Parathyroid adenoma (tissue), 2 donors: ENCODE results near the gene SIPA1L3.

Source experiments
- H2AFZ ChIP-seq: fragments of 300-600 bp; sonication (generic); one replicate; pipeline ENCODE4 v1.7.0; 2017; ENCODE audit warnings: antibody characterized with exemption, mild to moderate bottlenecking
- H3K27ac ChIP-seq: fragments of 300-600 bp; sonication (generic); one replicate; pipeline ENCODE4 v1.7.0; 2017
- H3K27me3 ChIP-seq: fragments of 300-600 bp; sonication (generic); one replicate; pipeline ENCODE4 v1.7.0; 2017; ENCODE audit warnings: low read length; ENCODE audit not compliant: control insufficient read depth, insufficient read depth
- H3K36me3 ChIP-seq: fragments of 300-600 bp; sonication (generic); one replicate; pipeline ENCODE4 v1.7.0; 2017; ENCODE audit warnings: low read length; ENCODE audit not compliant: control insufficient read depth, insufficient read depth
- H3K4me1 ChIP-seq: fragments of 300-600 bp; sonication (generic); one replicate; pipeline ENCODE4 v1.7.0; 2017; ENCODE audit warnings: control low read depth
- H3K4me2 ChIP-seq: fragments of 300-600 bp; sonication (generic); one replicate; pipeline ENCODE4 v1.7.0; 2017; ENCODE audit warnings: low read length
- H3K4me3 ChIP-seq: fragments of 300-600 bp; sonication (generic); one replicate; pipeline ENCODE4 v1.7.0; 2017; ENCODE audit warnings: low read depth, low read length
- H3K79me2 ChIP-seq: fragments of 300-600 bp; sonication (generic); one replicate; pipeline ENCODE4 v1.7.0; 2017; ENCODE audit warnings: control low read depth
- H3K9ac ChIP-seq: fragments of 300-600 bp; sonication (generic); one replicate; pipeline ENCODE4 v1.7.0; 2017; ENCODE audit warnings: mild to moderate bottlenecking
- H3K9me3 ChIP-seq: fragments of 300-600 bp; sonication (generic); one replicate; pipeline ENCODE4 v1.7.0; 2017; ENCODE audit warnings: low read length; ENCODE audit not compliant: control insufficient read depth
- TF ChIP-seq, protein P1 (sequence below): fragments of 300-600 bp; sonication (generic); IDR thresholded peaks from one replicate; pipeline ENCODE4 v1.7.0; 2017; ENCODE audit warnings: antibody characterized with exemption, mild to moderate bottlenecking
- donor health status: primary hyperparathyroidism.

SIPA1L3 gene

DNA sequence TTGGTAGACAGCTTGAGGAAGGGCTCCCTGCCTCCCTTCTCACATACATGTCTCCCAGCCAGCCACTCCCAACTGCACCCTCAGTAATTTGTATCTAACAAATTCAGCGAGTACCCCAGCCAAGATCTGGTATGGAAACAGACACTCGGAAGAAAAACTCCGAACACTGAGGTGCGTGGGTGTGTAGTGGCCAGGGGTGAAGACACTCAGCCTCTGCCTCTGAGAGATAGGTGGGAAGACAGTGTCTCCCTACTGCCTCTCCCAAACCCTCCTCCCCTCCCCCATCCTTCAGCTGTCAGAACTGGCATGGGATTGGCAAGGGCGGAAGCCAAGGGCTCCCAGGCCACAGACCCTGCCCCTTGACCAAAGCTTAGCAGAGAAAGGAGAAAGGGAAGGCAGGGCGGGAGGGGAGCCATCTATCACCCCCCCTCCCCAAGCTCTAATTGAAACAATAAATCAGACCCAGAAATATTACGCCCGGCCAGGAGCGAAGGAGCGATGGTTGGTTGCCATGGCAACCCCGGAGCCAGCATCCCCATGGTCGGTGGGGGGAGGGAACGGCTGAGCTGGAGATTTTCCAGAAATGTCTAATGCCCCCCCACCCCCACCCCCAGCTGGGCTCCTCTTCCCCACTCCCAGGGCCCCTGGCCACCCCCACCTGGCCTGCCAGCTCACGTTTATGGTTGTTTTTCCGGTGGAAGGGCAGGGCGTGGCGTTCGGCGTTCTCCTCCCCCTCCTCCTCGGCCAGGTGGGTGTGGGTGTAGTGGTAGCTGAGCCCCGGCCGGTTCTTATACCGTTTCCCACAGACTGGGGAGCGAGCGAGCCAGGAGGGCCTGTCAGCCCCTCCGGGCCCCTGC lies 310.0 kb downstream of the SIPA1L3 start:
- no peak overlapping the region for H3K4me2 ChIP-seq
- H3K9me3 ChIP-seq: no peaks in the 10 kb centered on the region
- H2AFZ ChIP-seq: no peak overlapping the region
- H3K4me3 ChIP-seq: no peak overlapping the region
- TF ChIP-seq, protein P1, sequence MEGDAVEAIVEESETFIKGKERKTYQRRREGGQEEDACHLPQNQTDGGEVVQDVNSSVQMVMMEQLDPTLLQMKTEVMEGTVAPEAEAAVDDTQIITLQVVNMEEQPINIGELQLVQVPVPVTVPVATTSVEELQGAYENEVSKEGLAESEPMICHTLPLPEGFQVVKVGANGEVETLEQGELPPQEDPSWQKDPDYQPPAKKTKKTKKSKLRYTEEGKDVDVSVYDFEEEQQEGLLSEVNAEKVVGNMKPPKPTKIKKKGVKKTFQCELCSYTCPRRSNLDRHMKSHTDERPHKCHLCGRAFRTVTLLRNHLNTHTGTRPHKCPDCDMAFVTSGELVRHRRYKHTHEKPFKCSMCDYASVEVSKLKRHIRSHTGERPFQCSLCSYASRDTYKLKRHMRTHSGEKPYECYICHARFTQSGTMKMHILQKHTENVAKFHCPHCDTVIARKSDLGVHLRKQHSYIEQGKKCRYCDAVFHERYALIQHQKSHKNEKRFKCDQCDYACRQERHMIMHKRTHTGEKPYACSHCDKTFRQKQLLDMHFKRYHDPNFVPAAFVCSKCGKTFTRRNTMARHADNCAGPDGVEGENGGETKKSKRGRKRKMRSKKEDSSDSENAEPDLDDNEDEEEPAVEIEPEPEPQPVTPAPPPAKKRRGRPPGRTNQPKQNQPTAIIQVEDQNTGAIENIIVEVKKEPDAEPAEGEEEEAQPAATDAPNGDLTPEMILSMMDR: no peak
- H3K9ac ChIP-seq: no peak overlapping the region
- no peaks in the 10 kb centered on the region for H3K79me2 ChIP-seq
- H3K4me1 ChIP-seq: peaks cover 7% of the 10 kb centered on the region
- H3K36me3 ChIP-seq: no peaks in the 10 kb centered on the region
- H3K27ac ChIP-seq: no peak overlapping the region
- no peaks in the 10 kb centered on the region for H3K27me3 ChIP-seq

DNA sequence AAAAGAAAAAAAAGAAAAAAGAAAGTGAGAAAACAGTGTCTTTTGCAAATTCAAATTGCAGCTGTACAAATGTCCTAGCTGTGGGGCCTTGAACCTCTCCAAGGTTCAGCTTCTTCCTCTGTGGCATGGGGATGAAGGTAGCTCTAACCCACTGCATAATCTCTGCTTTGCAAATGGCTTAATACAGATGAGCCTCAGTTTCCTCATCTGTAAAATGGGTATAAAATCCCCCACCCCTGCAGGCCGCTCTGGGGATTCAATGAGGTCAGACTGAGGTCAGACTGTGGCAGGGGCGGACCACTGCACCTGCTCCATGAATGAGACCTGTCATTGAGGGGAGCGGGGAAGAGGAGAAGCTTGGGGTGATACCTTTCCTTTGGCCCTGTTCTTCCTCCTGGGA lies 311.2 kb downstream of the SIPA1L3 start:
- Histone ChIP-seq H3K4me1 (peaks cover 4% of the 10 kb centered on the region), H3K4me2 (no peak overlapping the region), H3K9me3 (no peaks in the 10 kb centered on the region), H3K79me2 (no peaks in the 10 kb centered on the region), H3K27me3 (no peaks in the 10 kb centered on the region), H3K9ac (no peak overlapping the region), H2AFZ (no peak overlapping the region), H3K27ac (no peak overlapping the region), H3K36me3 (no peaks in the 10 kb centered on the region), H3K4me3 (no peak overlapping the region)
- TF ChIP-seq, protein P1: no peak

DNA sequence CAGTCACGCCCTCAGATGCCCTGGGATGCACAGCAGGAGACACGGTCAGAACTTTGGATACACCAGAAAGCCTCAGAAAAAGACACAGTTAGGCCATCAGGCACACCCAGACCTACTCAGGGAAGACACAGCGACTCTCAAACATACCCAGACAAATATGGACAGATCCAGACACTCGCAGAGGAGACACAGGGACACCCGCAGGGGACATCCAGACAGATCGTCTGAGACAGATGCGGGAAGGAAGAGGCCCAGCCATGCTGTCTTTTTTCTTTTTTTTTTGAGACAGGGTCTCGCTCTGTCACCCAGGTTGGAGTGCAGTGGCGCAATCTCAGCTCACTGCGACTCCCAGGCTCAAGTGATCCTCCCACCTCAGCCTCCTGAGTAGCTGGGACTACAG lies 312.2 kb downstream of the SIPA1L3 start:
- H3K79me2 ChIP-seq: no peaks in the 10 kb centered on the region
- no peak overlapping the region for H3K9ac ChIP-seq
- H3K4me1 ChIP-seq: no peaks in the 10 kb centered on the region
- H3K36me3 ChIP-seq: no peaks in the 10 kb centered on the region
- H2AFZ ChIP-seq: no peak overlapping the region
- no peaks in the 10 kb centered on the region for H3K27me3 ChIP-seq
- no peak overlapping the region for H3K4me2 ChIP-seq
- H3K27ac ChIP-seq: no peak overlapping the region
- H3K9me3 ChIP-seq: no peaks in the 10 kb centered on the region
- TF ChIP-seq, protein P1: no peak
- no peak overlapping the region for H3K4me3 ChIP-seq

DNA sequence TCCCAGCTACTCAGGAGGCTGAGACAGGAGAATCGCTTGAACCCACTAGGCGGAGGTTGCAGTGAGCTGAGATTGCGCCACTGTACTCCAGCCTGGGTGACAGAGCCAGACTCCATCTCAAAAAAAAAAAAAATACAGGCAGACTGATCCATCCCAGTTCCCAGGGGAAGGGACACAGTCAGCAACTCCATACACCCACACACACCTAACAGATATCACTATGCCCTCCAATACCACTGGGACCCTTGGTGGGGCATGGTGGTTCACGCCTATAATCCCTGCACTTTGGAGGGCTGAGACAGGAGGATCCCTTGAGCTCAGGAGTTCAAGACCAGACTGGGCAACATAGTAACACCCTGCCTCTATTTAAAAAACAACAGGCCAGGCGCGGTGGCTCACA lies 314.4 kb downstream of the SIPA1L3 start:
- no peaks in the 10 kb centered on the region for H3K9me3 ChIP-seq
- TF ChIP-seq, protein P1: no peak
- no peak overlapping the region for H3K4me3 ChIP-seq
- no peak overlapping the region for H2AFZ ChIP-seq
- H3K79me2 ChIP-seq: no peaks in the 10 kb centered on the region
- H3K36me3 ChIP-seq: no peaks in the 10 kb centered on the region
- no peaks in the 10 kb centered on the region for H3K27me3 ChIP-seq
- no peak overlapping the region for H3K9ac ChIP-seq
- no peak overlapping the region for H3K4me2 ChIP-seq
- H3K27ac ChIP-seq: no peak overlapping the region
- H3K4me1 ChIP-seq: no peaks in the 10 kb centered on the region
